Measurements from ENCODE around the gene HS2ST1. TPM values are rescaled to one million over a fixed set of nuclear protein-coding genes. Genes with fewer than 3 reads are reported as not detected.
A peak's percentile ranks its signal among the peaks of the same experiment; 100 is the strongest.

Gene HS2ST1
- total RNA-seq, 3 donors from 2014 or later = 20.9 to 24.5 (median 21.7) TPM

- Histone ChIP-seq H3K36me3 (ENCODE audit: low read depth) (no peaks in the 10 kb centered on the region), H3K4me3 (no peak overlapping the region), H3K9me3 (no peaks in the 10 kb centered on the region), H3K4me1 (ENCODE audit: low read depth) (no peaks in the 10 kb centered on the region)
- TF ChIP-seq, protein P1, sequence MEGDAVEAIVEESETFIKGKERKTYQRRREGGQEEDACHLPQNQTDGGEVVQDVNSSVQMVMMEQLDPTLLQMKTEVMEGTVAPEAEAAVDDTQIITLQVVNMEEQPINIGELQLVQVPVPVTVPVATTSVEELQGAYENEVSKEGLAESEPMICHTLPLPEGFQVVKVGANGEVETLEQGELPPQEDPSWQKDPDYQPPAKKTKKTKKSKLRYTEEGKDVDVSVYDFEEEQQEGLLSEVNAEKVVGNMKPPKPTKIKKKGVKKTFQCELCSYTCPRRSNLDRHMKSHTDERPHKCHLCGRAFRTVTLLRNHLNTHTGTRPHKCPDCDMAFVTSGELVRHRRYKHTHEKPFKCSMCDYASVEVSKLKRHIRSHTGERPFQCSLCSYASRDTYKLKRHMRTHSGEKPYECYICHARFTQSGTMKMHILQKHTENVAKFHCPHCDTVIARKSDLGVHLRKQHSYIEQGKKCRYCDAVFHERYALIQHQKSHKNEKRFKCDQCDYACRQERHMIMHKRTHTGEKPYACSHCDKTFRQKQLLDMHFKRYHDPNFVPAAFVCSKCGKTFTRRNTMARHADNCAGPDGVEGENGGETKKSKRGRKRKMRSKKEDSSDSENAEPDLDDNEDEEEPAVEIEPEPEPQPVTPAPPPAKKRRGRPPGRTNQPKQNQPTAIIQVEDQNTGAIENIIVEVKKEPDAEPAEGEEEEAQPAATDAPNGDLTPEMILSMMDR (IDR thresholded peaks at IDR 0.05) = no peak
- DNase-seq = no peak
- intact Hi-C loops (cut with DNase I, micrococcal nuclease) = loop anchor here in 1 of 2 donors (10.0 kb wide), 1 partner anchor 160 kb away; no protein-coding TSS in a partner anchor
- peak; percentile 10 for ATAC-seq
These were observed 220.3 kb downstream of the HS2ST1 start for GRCh38 chr1:87134625-87135328.

DNA sequence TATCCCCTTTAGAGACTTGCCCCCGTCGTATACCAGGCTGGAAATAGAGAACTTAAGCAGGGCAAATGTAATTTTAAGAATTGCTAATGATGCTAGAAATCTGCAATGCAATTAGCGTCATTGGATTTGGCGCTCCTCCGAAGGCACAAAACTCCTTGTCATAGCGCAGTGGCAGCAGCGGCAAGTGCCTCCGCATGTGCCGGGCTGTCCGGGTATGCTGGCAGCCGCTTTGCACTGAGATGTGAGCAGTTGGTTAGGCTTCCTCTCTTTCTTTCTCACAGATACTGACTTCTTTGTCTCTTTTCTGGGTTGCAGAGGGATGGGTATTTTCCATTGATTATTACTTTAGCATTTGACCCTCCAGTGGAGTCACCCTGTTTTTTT lies 220.9 kb downstream of the HS2ST1 start:
- no peak overlapping the region for H3K4me3 ChIP-seq
- TF ChIP-seq, protein P1 (IDR thresholded peaks at IDR 0.05) = no peak
- H3K4me1 ChIP-seq (ENCODE audit: low read depth) = no peaks in the 10 kb centered on the region
- ATAC-seq = no peak
- intact Hi-C loops (cut with DNase I, micrococcal nuclease) = loop anchor here in 1 of 2 donors (10.0 kb wide), 1 partner anchor 159 kb away; no protein-coding TSS in a partner anchor
- no peak for DNase-seq
- H3K36me3 ChIP-seq (ENCODE audit: low read depth) = no peaks in the 10 kb centered on the region
- no peaks in the 10 kb centered on the region for H3K9me3 ChIP-seq

GRCh38 chr1:87136607-87137341 lies 222.3 kb downstream of the HS2ST1 start:
- ATAC-seq = no peak
- no peak for DNase-seq
- TF ChIP-seq, protein P1 (IDR thresholded peaks at IDR 0.05) = no peak
- Histone ChIP-seq H3K4me3 (no peak overlapping the region), H3K36me3 (ENCODE audit: low read depth) (no peaks in the 10 kb centered on the region), H3K9me3 (no peaks in the 10 kb centered on the region), H3K4me1 (ENCODE audit: low read depth) (no peaks in the 10 kb centered on the region)
- intact Hi-C loops (cut with DNase I, micrococcal nuclease) = loop anchor here in 1 of 2 donors (10.0 kb wide), 1 partner anchor 158 kb away; no protein-coding TSS in a partner anchor

DNA sequence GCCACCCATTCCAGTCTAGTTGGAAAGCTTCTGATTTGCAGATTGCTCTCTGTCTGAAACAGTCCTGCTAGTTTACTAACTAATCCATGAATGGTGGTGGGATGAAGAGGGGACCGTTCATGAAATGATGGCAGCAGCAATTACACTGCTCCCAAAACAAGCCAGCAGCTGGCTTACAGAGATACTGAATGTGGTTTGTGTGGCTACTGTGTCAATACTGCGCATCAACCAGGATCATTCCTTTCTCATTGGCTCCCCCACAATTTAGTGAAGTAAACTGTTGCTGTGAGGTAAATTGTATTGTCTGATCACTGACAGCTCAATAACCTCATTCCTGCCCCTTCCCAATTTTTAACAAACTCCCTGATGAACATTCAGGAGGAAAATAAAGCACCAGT lies 222.9 kb downstream of the HS2ST1 start:
- Histone ChIP-seq H3K4me1 (ENCODE audit: low read depth) (no peaks in the 10 kb centered on the region), H3K36me3 (ENCODE audit: low read depth) (no peaks in the 10 kb centered on the region), H3K4me3 (no peak overlapping the region), H3K9me3 (no peaks in the 10 kb centered on the region)
- ATAC-seq (no peak), DNase-seq (no peak)
- intact Hi-C loops (cut with DNase I, micrococcal nuclease) = loop anchor here in 1 of 2 donors (10.0 kb wide), 1 partner anchor 157 kb away; no protein-coding TSS in a partner anchor
- TF ChIP-seq, protein P1 (IDR thresholded peaks at IDR 0.05) = no peak

GRCh38 chr1:87140831-87141540 lies 226.6 kb downstream of the HS2ST1 start:
- ATAC-seq = no peak
- Histone ChIP-seq H3K4me1 (ENCODE audit: low read depth) (no peaks in the 10 kb centered on the region), H3K4me3 (no peak overlapping the region), H3K9me3 (no peaks in the 10 kb centered on the region), H3K36me3 (ENCODE audit: low read depth) (no peaks in the 10 kb centered on the region)
- TF ChIP-seq, protein P1 (IDR thresholded peaks at IDR 0.05) = no peak
- DNase-seq = no peak
- intact Hi-C loops (cut with DNase I, micrococcal nuclease) = no loop called here

Data from mucosa of descending colon (tissue), 3 donors.